ENCODE data around the gene RCOR1.

RCOR1 gene

GRCh38 chr14:102581193-102581592 lies 11.3 kb upstream of the RCOR1 start:
- Histone ChIP-seq H3K4me3 (ENCODE audit: low read depth in 1 of 2, low read length in 2 of 2) (no peak overlapping the region), H3K27ac (ENCODE audit: low read depth, low read length) (no peak overlapping the region), H3K36me3 (ENCODE audit: control insufficient read depth in 1 of 2, insufficient read depth in 2 of 2, low read length in 2 of 2) (no peaks in the 10 kb centered on the region), H3K4me1 (ENCODE audit: control insufficient read depth in 1 of 2, insufficient read depth in 2 of 2, low read length in 2 of 2) (peaks cover 6 to 10% of the 10 kb centered on the region in 2 donors), H3K9me3 (ENCODE audit: control insufficient read depth in 1 of 2, low read length in 2 of 2) (no peaks in the 10 kb centered on the region), H3K9ac (ENCODE audit: low read depth in 1 of 2, low read length in 2 of 2) (no peak overlapping the region), H3K27me3 (ENCODE audit: control insufficient read depth in 1 of 2, insufficient read depth in 2 of 2, low read length in 2 of 2) (no peaks in the 10 kb centered on the region)

- H3K9ac ChIP-seq (ENCODE audit: low read depth in 1 of 2, low read length in 2 of 2) = no peak overlapping the region
- H3K9me3 ChIP-seq (ENCODE audit: control insufficient read depth in 1 of 2, low read length in 2 of 2) = no peaks in the 10 kb centered on the region
- H3K36me3 ChIP-seq (ENCODE audit: control insufficient read depth in 1 of 2, insufficient read depth in 2 of 2, low read length in 2 of 2) = no peaks in the 10 kb centered on the region
- no peak overlapping the region for H3K4me3 ChIP-seq (ENCODE audit: low read depth in 1 of 2, low read length in 2 of 2)
- peaks cover 6 to 10% of the 10 kb centered on the region in 2 donors for H3K4me1 ChIP-seq (ENCODE audit: control insufficient read depth in 1 of 2, insufficient read depth in 2 of 2, low read length in 2 of 2)
- no peaks in the 10 kb centered on the region for H3K27me3 ChIP-seq (ENCODE audit: control insufficient read depth in 1 of 2, insufficient read depth in 2 of 2, low read length in 2 of 2)
- no peak overlapping the region for H3K27ac ChIP-seq (ENCODE audit: low read depth, low read length)
Observed at GRCh38 chr14:102583726-102584125, 8.7 kb upstream of the RCOR1 start.

- Histone ChIP-seq H3K27ac (ENCODE audit: low read depth, low read length) (no peak overlapping the region), H3K9ac (ENCODE audit: low read depth in 1 of 2, low read length in 2 of 2) (no peak overlapping the region)
Observed at GRCh38 chr14:102584871-102585869, 7.3 kb upstream of the RCOR1 start.

GRCh38 chr14:102586420-102587104 lies 5.9 kb upstream of the RCOR1 start:
- Histone ChIP-seq H3K4me3 (ENCODE audit: low read depth in 1 of 2, low read length in 2 of 2) (no peak overlapping the region), H3K27ac (ENCODE audit: low read depth, low read length) (no peak overlapping the region), H3K36me3 (ENCODE audit: control insufficient read depth in 1 of 2, insufficient read depth in 2 of 2, low read length in 2 of 2) (no peaks in the 10 kb centered on the region), H3K4me1 (ENCODE audit: control insufficient read depth in 1 of 2, insufficient read depth in 2 of 2, low read length in 2 of 2) (peaks cover 12 to 18% of the 10 kb centered on the region in 2 donors), H3K27me3 (ENCODE audit: control insufficient read depth in 1 of 2, insufficient read depth in 2 of 2, low read length in 2 of 2) (no peaks in the 10 kb centered on the region), H3K9ac (ENCODE audit: low read depth in 1 of 2, low read length in 2 of 2) (no peak overlapping the region), H3K9me3 (ENCODE audit: control insufficient read depth in 1 of 2, low read length in 2 of 2) (no peaks in the 10 kb centered on the region)

More at GRCh38 chr14:102584871-102585869, 7.3 kb upstream of the RCOR1 start:
- Histone ChIP-seq H3K4me3 (ENCODE audit: low read depth in 1 of 2, low read length in 2 of 2) (no peak overlapping the region), H3K36me3 (ENCODE audit: control insufficient read depth in 1 of 2, insufficient read depth in 2 of 2, low read length in 2 of 2) (no peaks in the 10 kb centered on the region), H3K9me3 (ENCODE audit: control insufficient read depth in 1 of 2, low read length in 2 of 2) (no peaks in the 10 kb centered on the region), H3K27me3 (ENCODE audit: control insufficient read depth in 1 of 2, insufficient read depth in 2 of 2, low read length in 2 of 2) (no peaks in the 10 kb centered on the region), H3K4me1 (ENCODE audit: control insufficient read depth in 1 of 2, insufficient read depth in 2 of 2, low read length in 2 of 2) (peaks cover 6 to 10% of the 10 kb centered on the region in 2 donors)

- Histone ChIP-seq H3K36me3 (ENCODE audit: control insufficient read depth in 1 of 2, insufficient read depth in 2 of 2, low read length in 2 of 2) (no peaks in the 10 kb centered on the region), H3K4me3 (ENCODE audit: low read depth in 1 of 2, low read length in 2 of 2) (no peak overlapping the region), H3K27ac (ENCODE audit: low read depth, low read length) (no peak overlapping the region), H3K9me3 (ENCODE audit: control insufficient read depth in 1 of 2, low read length in 2 of 2) (no peaks in the 10 kb centered on the region), H3K4me1 (ENCODE audit: control insufficient read depth in 1 of 2, insufficient read depth in 2 of 2, low read length in 2 of 2) (peaks cover 12 to 18% of the 10 kb centered on the region in 2 donors), H3K27me3 (ENCODE audit: control insufficient read depth in 1 of 2, insufficient read depth in 2 of 2, low read length in 2 of 2) (no peaks in the 10 kb centered on the region), H3K9ac (ENCODE audit: low read depth in 1 of 2, low read length in 2 of 2) (no peak overlapping the region)
Observed at GRCh38 chr14:102588821-102589220, 3.6 kb upstream of the RCOR1 start.

GRCh38 chr14:102589761-102590290 lies 2.6 kb upstream of the RCOR1 start:
- H3K27ac ChIP-seq (ENCODE audit: low read depth, low read length) = no peak overlapping the region
- H3K9ac ChIP-seq (ENCODE audit: low read depth in 1 of 2, low read length in 2 of 2) = no peak overlapping the region
- H3K27me3 ChIP-seq (ENCODE audit: control insufficient read depth in 1 of 2, insufficient read depth in 2 of 2, low read length in 2 of 2) = no peaks in the 10 kb centered on the region
- no peak overlapping the region for H3K4me3 ChIP-seq (ENCODE audit: low read depth in 1 of 2, low read length in 2 of 2)
- no peaks in the 10 kb centered on the region for H3K36me3 ChIP-seq (ENCODE audit: control insufficient read depth in 1 of 2, insufficient read depth in 2 of 2, low read length in 2 of 2)
- H3K4me1 ChIP-seq (ENCODE audit: control insufficient read depth in 1 of 2, insufficient read depth in 2 of 2, low read length in 2 of 2) = peaks cover 12 to 24% of the 10 kb centered on the region in 2 donors
- no peaks in the 10 kb centered on the region for H3K9me3 ChIP-seq (ENCODE audit: control insufficient read depth in 1 of 2, low read length in 2 of 2)

GRCh38 chr14:102590667-102591099 lies 1.8 kb upstream of the RCOR1 start:
- H3K4me1 ChIP-seq (ENCODE audit: control insufficient read depth in 1 of 2, insufficient read depth in 2 of 2, low read length in 2 of 2) = peaks cover 6 to 17% of the 10 kb centered on the region in 2 donors

GRCh38 chr14:102591372-102591943 lies 991 bp upstream of the RCOR1 start:
- H3K27me3 ChIP-seq (ENCODE audit: control insufficient read depth in 1 of 2, insufficient read depth in 2 of 2, low read length in 2 of 2) = no peaks in the 10 kb centered on the region
- no peaks in the 10 kb centered on the region for H3K9me3 ChIP-seq (ENCODE audit: control insufficient read depth in 1 of 2, low read length in 2 of 2)
- peak overlapping the region; percentile 77 to 78 for H3K9ac ChIP-seq (ENCODE audit: low read depth in 1 of 2, low read length in 2 of 2)
- peaks cover 6 to 14% of the 10 kb centered on the region in 2 donors for H3K4me1 ChIP-seq (ENCODE audit: control insufficient read depth in 1 of 2, insufficient read depth in 2 of 2, low read length in 2 of 2)
- H3K36me3 ChIP-seq (ENCODE audit: control insufficient read depth in 1 of 2, insufficient read depth in 2 of 2, low read length in 2 of 2) = no peaks in the 10 kb centered on the region
- H3K4me3 ChIP-seq (ENCODE audit: low read depth in 1 of 2, low read length in 2 of 2) = peak overlapping the region; percentile 73 to 75
- H3K27ac ChIP-seq (ENCODE audit: low read depth, low read length) = peak overlapping the region; percentile 95

More at GRCh38 chr14:102590667-102591099, 1.8 kb upstream of the RCOR1 start:
- peak overlapping the region; percentile 77 to 78 for H3K9ac ChIP-seq (ENCODE audit: low read depth in 1 of 2, low read length in 2 of 2)
- H3K36me3 ChIP-seq (ENCODE audit: control insufficient read depth in 1 of 2, insufficient read depth in 2 of 2, low read length in 2 of 2) = no peaks in the 10 kb centered on the region
- H3K9me3 ChIP-seq (ENCODE audit: control insufficient read depth in 1 of 2, low read length in 2 of 2) = no peaks in the 10 kb centered on the region
- H3K27me3 ChIP-seq (ENCODE audit: control insufficient read depth in 1 of 2, insufficient read depth in 2 of 2, low read length in 2 of 2) = no peaks in the 10 kb centered on the region
- H3K27ac ChIP-seq (ENCODE audit: low read depth, low read length) = peak overlapping the region; percentile 95
- H3K4me3 ChIP-seq (ENCODE audit: low read depth in 1 of 2, low read length in 2 of 2) = peak overlapping the region; percentile 73 to 75

GRCh38 chr14:102592763-102593060 lies 263 bp downstream of the RCOR1 start:
- Histone ChIP-seq H3K36me3 (ENCODE audit: control insufficient read depth in 1 of 2, insufficient read depth in 2 of 2, low read length in 2 of 2) (no peaks in the 10 kb centered on the region), H3K4me1 (ENCODE audit: control insufficient read depth in 1 of 2, insufficient read depth in 2 of 2, low read length in 2 of 2) (peaks cover 6 to 14% of the 10 kb centered on the region in 2 donors), H3K9ac (ENCODE audit: low read depth in 1 of 2, low read length in 2 of 2) (no peak overlapping the region), H3K27ac (ENCODE audit: low read depth, low read length) (peak overlapping the region; percentile 88), H3K4me3 (ENCODE audit: low read depth in 1 of 2, low read length in 2 of 2) (peak overlapping the region; percentile 82 to 86), H3K9me3 (ENCODE audit: control insufficient read depth in 1 of 2, low read length in 2 of 2) (no peaks in the 10 kb centered on the region), H3K27me3 (ENCODE audit: control insufficient read depth in 1 of 2, insufficient read depth in 2 of 2, low read length in 2 of 2) (no peaks in the 10 kb centered on the region)
